Psoas muscle (tissue), 8 donors: ENCODE measurements around the gene GAS6. TPM values are rescaled to one million over a fixed set of nuclear protein-coding genes. Genes with fewer than 3 reads are reported as not detected.
"Not testable (repeated sequence)": the region's sequence is repeated elsewhere in the genome, so short reads cannot be mapped to it uniquely, and the experiment has no call there.

Source experiments
- ATAC-seq, 4 donors: fragments of 200-7000 bp; cut with Tn5 transposase; one replicate each; pipeline ENCODE4 v1.9.1; 2020; ENCODE audit warnings: moderate library complexity in 3 of 4, mild to moderate bottlenecking in 2 of 4
- DNase-seq, 2 donors: peaks; one replicate each; pipeline ENCODE4 v3.0.0-alpha.2; 2020
- H3K27ac ChIP-seq: fragments of 200-600 bp; one replicate; pipeline ENCODE4 v1.8.0; 2022
- H3K27me3 ChIP-seq, 3 donors: fragments of 200-600 bp in 1 of 3; one replicate each; pipeline versions ENCODE4 v1.6.1 to v1.8.0; 2013 to 2022; ENCODE audit warnings: low read length in 2 of 3, mild to moderate bottlenecking in 2 of 3, moderate library complexity in 1 of 3; ENCODE audit not compliant: insufficient read depth in 3 of 3
- H3K36me3 ChIP-seq, 2 donors: fragments of 200-600 bp in 1 of 2; one replicate each; pipeline versions ENCODE4 v1.6.1 to v1.8.0; 2013 to 2022; ENCODE audit warnings: low read depth in 1 of 2, mild to moderate bottlenecking in 1 of 2, moderate library complexity in 1 of 2; ENCODE audit not compliant: insufficient read depth in 1 of 2
- H3K4me1 ChIP-seq: fragments of 200-600 bp; one replicate; pipeline ENCODE4 v1.8.0; 2022
- H3K4me3 ChIP-seq: fragments of 200-600 bp; one replicate; pipeline ENCODE4 v1.8.0; 2022; ENCODE audit warnings: mild to moderate bottlenecking
- H3K9me3 ChIP-seq: fragments of 200-600 bp; one replicate; pipeline ENCODE4 v1.8.0; 2022
- WGBS, 3 donors: extraction: QIAGEN DNeasy Blood & Tissue Kit; methylation state at CpG; one replicate each; pipeline versions ENCODE4 v1.1.6 to v1.1.7; 2013; 5-methylcytosine and 5-hydroxymethylcytosine counted together
- intact Hi-C, 2 donors: fragments of 100-400 bp; cut with DNase I; formaldehyde crosslinking; loops; one replicate each; pipeline versions ENCODE4 v1.11.0 to v1.14.2; 2022
- polyA plus RNA-seq, 3 donors: library from polyadenylated mRNA; stranded (reverse); fragments of 200-250 nt; gene quantifications; one replicate each; pipeline ENCODE4 v1.2.3, GENCODE V29; 2013
- total RNA-seq, 4 donors: library from RNA; stranded (reverse); fragmentation: NEBNext Ultra II Directional in 2 of 4; extraction: Animal tissue kit (Norgen Biotek cat#: 25700) in 2 of 4; gene quantifications; one replicate each; pipeline versions ENCODE4 v1.2.1 to v1.2.4, GENCODE V29; 2021 to 2023
- TF ChIP-seq, protein P1 (sequence below): fragments of 200-600 bp; IDR thresholded peaks from one replicate; pipeline ENCODE4 v1.8.0; 2022; ENCODE audit warnings: antibody characterized with exemption
- donor health status: healthy with polysubstance abuse.
- donor health status: DM: no; HTN: no; CAD: no; lungs with moderate emphysema.
- donor health status: Bipolar disorder and iron deficiency.
- donor health status: healthy.
- donor health status: DM: yes; HTN: yes; CAD: no.
- donor health status: DM: no; HTN: no; CAD: no.
- donor health status: DM: no; HTN: no; CAD: no.
- donor health status: DM: yes; HTN: yes; CAD: no.

GAS6 gene
- total and polyA plus RNA-seq, 7 donors: 51.6 to 103 (median 65.8) TPM

DNA sequence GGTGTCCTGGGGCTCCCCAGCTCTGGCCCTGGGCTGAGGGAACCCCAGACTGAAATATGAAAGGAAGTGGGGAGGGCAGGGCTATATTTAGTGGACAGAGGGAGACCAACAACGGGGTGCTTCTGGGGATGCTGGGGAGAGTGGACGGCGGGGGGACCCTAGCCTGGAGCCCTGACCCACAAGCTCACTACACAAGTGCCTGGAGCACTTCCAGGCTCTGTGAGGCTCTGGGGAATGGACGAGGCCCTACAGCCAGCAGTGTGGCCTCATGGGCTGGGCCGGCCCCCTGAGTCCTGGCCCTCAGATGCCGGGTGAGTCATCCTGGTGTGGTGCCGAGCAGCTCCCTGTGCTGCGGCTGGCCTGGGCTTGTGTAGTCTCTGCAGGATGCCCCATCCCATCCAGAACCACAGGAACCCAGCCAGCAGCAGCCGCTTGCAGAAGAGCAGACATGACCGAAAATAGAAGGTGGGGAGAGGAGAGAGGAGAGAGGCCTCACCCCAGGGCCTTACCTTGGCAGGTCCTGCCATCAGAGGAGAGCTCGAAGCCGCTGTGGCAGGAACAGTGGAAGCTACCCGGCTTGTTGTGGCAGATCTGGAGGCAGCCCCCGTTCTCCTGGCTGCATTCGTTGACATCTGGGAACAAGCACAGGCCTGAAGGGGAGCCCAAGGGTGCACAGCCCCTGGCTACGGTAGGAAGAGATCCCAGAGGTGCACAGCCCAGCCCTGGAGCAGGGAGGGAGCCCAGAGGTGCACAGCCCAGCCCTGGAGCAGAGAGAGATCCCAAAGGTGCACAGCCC lies 26.1 kb downstream of the GAS6 start:
- intact Hi-C loops: loop anchor here in 1 of 2 donors (2.0 kb wide), 2 partner anchors 17 to 25 kb away; no protein-coding TSS in a partner anchor
- DNase-seq: peak; percentile 96 to 99
- TF ChIP-seq, protein P1, sequence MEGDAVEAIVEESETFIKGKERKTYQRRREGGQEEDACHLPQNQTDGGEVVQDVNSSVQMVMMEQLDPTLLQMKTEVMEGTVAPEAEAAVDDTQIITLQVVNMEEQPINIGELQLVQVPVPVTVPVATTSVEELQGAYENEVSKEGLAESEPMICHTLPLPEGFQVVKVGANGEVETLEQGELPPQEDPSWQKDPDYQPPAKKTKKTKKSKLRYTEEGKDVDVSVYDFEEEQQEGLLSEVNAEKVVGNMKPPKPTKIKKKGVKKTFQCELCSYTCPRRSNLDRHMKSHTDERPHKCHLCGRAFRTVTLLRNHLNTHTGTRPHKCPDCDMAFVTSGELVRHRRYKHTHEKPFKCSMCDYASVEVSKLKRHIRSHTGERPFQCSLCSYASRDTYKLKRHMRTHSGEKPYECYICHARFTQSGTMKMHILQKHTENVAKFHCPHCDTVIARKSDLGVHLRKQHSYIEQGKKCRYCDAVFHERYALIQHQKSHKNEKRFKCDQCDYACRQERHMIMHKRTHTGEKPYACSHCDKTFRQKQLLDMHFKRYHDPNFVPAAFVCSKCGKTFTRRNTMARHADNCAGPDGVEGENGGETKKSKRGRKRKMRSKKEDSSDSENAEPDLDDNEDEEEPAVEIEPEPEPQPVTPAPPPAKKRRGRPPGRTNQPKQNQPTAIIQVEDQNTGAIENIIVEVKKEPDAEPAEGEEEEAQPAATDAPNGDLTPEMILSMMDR: no peak
- H3K27me3 ChIP-seq: no peaks in the 10 kb centered on the region
- no peaks in the 10 kb centered on the region for H3K9me3 ChIP-seq
- peaks cover 2 to 34% of the 10 kb centered on the region in 2 donors for H3K36me3 ChIP-seq
- ATAC-seq: peak; percentile 94 to 98 (median 96)
- H3K4me3 ChIP-seq: peak overlapping the region; percentile 33
- WGBS, 3 donors: 4 to 12% (median 11%) methylated on average over 16 of the region's 16 CpGs
- H3K27ac ChIP-seq: peak overlapping the region; percentile 88
- H3K4me1 ChIP-seq: peaks cover 36% of the 10 kb centered on the region

DNA sequence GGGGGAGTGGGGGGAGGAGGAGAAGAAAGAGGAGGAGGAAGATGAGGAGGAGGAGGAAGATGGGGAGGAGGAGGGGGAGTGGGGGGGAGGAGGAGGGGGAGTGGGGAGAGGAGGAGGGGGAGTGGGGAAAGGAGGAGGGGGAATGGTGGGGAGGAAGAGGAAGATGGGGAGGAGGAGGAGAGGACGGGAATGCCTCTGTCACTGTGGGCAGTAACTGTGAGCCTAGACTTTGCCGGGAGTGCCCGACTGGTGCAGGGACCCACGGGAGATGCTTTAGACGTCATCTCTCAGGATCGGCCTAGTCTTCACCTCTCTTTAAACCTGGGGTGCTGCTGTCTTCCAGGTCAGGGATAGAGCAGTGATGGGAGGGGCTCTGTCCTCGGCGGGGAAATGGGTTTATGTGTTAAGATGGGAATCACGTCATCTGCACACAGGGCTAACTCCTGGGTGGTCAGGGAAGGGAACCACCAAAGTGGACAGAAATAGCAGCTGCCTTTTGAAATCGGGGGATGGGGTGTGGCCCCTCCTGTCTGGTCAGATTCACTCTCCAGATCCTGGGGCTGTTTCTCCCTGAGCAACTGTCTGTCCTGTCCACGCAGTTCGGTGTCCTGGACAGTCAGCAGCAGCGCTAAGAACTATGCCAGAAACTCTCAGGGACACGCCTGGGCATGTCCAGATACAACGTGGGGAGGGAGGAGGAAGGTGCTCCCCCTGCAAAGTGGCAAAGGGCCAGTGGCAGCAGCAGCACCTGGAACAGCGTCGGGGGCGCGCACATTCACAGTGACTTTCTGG lies 26.9 kb downstream of the GAS6 start:
- ATAC-seq (peak; percentile 48 to 81 (median 73)), DNase-seq (peak; percentile 58 to 79)
- Histone ChIP-seq H3K4me3 (peak overlapping the region; percentile 3), H3K4me1 (peaks cover 40% of the 10 kb centered on the region), H3K9me3 (no peaks in the 10 kb centered on the region), H3K27ac (peak overlapping the region; percentile 88), H3K27me3 (no peaks in the 10 kb centered on the region), H3K36me3 (peaks cover 2 to 40% of the 10 kb centered on the region in 2 donors)
- 16 to 29% (median 17%) methylated on average over 18 to 19 of the region's 19 CpGs for WGBS, 3 donors
- intact Hi-C loops: loop anchor here in 1 of 2 donors (2.0 kb wide), 1 partner anchor 26 kb away; no protein-coding TSS in a partner anchor
- TF ChIP-seq, protein P1: no peak

DNA sequence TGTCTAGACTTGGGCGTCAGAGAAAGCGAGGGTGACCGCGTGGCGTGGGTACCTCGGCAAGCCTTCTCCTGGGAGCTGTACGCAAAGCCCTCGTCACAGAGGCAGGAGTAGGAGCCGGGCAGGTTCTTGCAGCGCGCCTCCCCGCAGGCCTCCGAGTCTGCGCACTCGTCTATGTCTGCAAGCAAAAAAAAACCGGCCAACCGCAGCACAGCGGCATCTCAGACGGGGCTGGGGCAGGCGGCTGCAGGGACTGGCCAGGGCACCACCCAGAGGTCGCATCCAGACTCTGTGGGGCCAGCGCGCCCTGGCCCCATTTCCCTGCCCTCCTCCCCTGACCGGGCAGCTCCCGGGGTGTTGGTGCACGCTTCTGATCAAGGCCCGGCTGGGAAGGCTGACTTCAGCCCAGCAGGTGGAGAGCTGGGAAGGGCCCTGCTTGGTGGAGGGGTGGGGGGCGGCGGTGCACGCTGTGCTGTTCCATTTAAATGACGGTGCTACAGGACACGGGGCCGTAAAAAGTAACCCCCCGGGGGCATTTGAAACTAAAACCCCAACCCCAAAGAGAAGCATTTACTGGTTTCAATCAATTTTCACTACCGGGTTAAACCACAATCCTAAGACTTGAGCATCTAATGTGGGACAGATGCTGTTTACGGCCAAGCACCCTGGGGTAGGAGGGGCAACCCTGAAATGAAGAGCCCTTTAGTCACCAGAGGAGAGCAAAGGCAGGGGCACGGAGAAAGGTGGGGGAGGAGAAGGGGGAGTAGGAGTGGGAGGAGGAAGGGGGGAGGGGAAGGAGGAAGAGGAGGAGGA lies 28.2 kb downstream of the GAS6 start:
- DNase-seq (peak; percentile 15 to 51), ATAC-seq (no peak)
- Histone ChIP-seq H3K36me3 (peaks cover 2 to 45% of the 10 kb centered on the region in 2 donors), H3K27me3 (no peaks in the 10 kb centered on the region), H3K4me3 (no peak overlapping the region), H3K9me3 (no peaks in the 10 kb centered on the region), H3K4me1 (peaks cover 34% of the 10 kb centered on the region), H3K27ac (peak overlapping the region; percentile 4)
- WGBS, 3 donors: 86 to 89% (median 88%) methylated on average over 35 to 37 of the region's 37 CpGs
- intact Hi-C loops: loop anchor here in 1 of 2 donors (2.0 kb wide), 1 partner anchor 27 kb away; no protein-coding TSS in a partner anchor
- TF ChIP-seq, protein P1: no peak

DNA sequence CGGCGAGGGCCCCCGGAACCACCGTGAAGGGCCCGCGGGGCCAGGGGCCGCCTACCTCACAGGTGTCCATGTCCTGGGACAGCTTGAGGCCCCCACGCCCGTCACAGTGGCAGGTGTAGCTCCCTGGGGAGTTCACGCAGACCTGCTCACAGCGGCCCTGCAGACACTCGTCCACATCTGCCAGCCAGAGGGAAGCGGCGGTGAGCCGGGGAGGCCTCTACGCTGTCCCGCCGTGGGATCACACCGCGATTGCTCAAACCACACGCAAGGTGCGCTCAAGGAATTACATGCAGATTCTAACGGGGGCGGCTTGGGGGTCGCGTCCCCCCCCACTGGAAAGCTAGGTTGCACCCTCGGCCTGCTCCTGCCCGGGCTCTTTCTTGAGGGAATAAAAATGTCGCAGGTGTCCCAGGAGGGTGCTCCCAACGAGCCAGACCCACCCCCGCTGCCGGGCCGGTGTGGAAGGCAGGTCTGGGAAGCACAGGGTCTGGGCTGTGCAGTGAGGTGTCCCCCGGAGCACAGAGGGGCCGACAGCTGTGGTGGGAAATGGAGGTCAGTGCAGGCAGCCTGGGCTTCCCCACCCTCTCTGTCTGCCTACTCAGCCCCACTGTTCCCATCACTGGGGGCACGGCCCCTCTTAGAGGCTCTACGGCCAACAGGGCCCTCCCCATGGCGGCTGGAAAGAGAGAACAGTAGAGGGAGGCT lies 29.2 kb downstream of the GAS6 start:
- WGBS, 3 donors: 90 to 93% (median 92%) methylated on average over 37 to 38 of the region's 38 CpGs
- no peak overlapping the region for H3K27ac ChIP-seq
- H3K4me1 ChIP-seq: peaks cover 24% of the 10 kb centered on the region
- H3K36me3 ChIP-seq: peaks cover 2 to 44% of the 10 kb centered on the region in 2 donors
- intact Hi-C loops: no loop called here
- no peaks in the 10 kb centered on the region for H3K9me3 ChIP-seq
- no peak overlapping the region for H3K4me3 ChIP-seq
- H3K27me3 ChIP-seq: no peaks in the 10 kb centered on the region
- no peak for ATAC-seq
- TF ChIP-seq, protein P1: no peak
- DNase-seq: peak; percentile 11 to 59

DNA sequence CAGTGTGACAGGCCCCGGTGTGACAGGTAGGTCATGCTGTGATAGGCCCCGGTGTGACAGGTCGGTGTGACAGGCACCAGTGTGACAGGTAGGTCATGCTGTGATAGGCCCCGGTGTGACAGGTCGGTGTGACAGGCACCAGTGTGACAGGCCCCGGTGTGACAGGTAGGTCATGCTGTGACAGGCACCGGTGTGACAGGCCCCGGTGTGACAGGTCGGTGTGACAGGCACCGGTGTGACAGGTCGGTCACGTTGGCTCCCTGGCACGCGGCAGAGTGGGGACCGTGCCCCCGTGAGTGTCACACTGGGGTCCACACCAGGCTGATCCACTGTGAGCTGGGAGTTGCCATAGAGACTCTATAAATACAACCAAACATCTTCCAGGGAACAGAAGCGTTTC lies 29.9 kb downstream of the GAS6 start:
- intact Hi-C loops, H3K4me3 ChIP-seq, ATAC-seq, H3K27ac ChIP-seq, H3K27me3 ChIP-seq, H3K9me3 ChIP-seq: not testable (repeated sequence)
- Histone ChIP-seq H3K36me3 (peaks cover 2 to 44% of the 10 kb centered on the region in 2 donors), H3K4me1 (peaks cover 18% of the 10 kb centered on the region)
- DNase-seq: peak; percentile 10 to 53
- 94 to 96% (median 95%) methylated on average over 17 of the region's 17 CpGs for WGBS, 3 donors
